HG02870 (cell line): ENCODE data around the gene RIMS4.
"Not testable (repeated sequence)": the region's sequence is repeated elsewhere in the genome, so short reads cannot be mapped to it uniquely, and the experiment has no call there.

Source experiments
- ATAC-seq: cut with Tn5 transposase; IDR thresholded peaks from one replicate; pipeline ENCODE4 v1.9.1; 2021; ENCODE audit warnings: mild to moderate bottlenecking, moderate library complexity; ENCODE audit not compliant: unreplicated experiment

RIMS4 gene

DNA sequence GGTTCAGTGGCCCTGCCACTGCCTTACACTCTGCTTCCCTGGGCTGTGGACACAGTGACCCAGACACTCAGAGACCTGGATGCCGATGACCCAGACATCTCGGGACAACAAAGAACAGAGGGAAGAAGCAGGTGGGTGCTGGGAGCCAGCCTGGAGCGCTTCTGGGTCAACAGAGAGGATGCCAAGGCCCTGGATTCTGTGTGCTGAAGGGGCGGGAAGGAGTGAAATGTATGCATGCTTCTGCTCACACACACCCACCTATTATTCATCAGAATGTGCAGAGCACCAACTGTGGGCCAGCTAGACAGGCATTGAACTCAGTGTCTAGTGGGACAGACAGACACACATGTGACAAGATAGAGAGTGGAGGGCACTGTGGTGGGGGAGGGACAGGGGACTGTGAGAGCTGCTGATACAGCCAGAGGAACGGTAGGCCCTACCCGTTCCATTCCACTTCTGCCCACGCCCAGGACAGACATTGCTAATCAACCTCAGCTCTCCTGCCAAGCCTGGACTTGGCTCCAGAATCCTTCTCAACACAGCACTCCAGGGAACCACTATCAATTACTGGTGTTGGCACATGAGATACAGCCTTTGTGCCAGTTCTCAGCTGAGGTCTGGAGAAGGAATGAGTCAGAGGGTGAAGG is 44.5 kb downstream of the RIMS4 start:
- no peak for ATAC-seq

DNA sequence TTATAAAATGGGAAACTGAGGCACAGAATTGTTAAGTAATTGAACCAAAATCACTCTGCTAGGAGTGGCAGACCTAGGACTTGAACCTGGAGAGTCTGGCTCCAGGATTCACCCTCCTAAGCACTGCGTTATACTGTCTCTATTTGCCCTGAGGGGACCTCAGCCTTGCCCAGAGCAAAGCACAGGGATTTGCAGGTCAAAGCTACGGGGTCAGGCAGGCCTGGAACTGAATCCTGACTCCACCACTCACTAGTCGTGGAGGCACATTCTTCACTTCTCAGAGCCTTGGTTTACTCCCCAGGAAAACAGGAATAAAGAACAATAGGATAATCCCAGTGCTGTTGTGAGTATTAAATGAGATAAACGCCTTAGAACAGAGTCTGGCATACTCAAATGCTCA is 45.3 kb downstream of the RIMS4 start:
- ATAC-seq = no peak

DNA sequence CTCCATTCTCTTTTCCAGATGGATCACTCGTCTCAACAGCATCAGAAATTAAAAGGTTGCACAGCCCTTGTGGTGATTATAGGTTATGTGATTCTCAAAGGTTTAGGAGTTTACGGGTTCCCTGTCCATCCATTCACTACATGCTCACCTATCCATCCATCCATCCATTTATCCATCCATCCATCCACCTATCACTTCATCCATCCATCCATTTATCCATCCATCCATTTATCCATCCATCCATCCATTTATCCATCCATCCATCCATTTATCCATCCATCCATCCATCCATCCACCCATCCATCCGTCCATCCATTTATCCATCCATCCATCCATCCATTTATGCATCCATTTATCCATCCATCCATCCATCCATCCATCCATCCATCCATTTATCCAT is 46.5 kb downstream of the RIMS4 start:
- ATAC-seq = not testable (repeated sequence)

DNA sequence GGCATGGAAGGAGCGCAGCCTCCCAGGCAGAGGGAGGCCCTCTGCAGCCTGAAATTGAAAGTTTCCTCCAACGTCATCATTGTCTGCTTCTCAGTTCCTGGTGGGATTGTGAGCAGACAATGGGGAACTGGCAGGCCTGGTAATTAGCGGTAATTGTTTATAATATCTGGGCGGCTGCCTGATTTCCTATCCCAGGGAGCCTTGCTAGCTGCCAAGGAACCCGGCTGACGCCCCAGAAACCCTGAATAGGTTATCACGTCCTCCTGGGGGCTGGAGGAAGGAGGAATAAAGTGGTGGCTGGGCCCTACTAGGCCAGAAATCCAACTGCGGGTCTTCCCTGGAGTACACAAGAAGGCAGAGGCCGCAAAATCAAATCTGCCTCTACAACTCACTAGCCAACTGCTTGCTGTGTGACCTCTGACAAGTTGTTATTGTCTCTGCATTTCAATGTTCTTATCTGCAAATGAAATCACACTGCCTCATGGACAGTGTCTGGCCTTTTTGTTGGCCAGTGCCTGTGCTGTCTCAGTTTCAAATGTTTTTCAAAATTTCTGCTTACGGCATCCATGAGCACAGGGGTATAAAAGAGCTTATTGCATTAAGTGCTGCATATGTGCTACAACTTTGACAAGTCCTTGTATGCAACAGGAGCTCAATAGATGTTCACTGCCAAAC is 47.7 kb downstream of the RIMS4 start:
- ATAC-seq = no peak

DNA sequence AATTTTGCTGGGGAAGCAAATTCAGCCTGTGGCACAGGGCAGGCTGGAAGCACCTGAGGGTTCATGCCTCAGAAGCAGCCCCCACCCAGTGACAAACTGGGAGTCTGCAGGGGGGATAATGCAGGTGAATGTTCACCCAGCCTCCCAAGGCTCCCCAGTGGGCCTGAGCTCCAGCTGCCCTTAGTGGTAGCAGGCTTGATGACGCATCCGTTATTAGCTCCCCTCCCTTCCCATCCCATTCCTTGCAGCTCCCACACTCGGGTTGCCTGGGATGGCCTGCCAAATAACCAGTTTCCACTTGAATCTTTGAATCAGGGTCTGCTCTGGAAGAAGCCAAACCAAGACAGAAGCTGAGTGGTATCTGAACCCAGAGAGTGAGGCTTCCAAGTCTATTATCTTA is 48.9 kb downstream of the RIMS4 start:
- ATAC-seq = no peak

DNA sequence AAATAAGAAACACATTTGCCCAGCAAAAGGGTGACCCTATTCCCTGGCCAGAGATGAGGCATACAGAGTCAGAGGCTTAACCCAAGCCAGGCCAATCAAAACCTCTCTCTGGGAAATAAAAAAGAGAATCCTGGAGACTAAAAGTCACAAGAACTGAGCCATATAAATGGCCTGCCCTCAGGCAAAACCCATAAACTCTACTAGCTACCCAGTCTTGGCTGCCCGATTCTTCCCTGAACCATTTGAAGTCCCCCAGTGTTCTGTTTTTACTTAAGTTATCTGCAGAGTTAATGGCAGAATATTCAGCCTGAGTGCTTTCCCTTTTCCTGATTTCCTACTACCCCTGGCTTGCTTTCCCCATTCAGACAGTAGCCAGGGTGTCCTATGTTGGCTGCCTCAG is 50.8 kb downstream of the RIMS4 start:
- no peak for ATAC-seq

DNA sequence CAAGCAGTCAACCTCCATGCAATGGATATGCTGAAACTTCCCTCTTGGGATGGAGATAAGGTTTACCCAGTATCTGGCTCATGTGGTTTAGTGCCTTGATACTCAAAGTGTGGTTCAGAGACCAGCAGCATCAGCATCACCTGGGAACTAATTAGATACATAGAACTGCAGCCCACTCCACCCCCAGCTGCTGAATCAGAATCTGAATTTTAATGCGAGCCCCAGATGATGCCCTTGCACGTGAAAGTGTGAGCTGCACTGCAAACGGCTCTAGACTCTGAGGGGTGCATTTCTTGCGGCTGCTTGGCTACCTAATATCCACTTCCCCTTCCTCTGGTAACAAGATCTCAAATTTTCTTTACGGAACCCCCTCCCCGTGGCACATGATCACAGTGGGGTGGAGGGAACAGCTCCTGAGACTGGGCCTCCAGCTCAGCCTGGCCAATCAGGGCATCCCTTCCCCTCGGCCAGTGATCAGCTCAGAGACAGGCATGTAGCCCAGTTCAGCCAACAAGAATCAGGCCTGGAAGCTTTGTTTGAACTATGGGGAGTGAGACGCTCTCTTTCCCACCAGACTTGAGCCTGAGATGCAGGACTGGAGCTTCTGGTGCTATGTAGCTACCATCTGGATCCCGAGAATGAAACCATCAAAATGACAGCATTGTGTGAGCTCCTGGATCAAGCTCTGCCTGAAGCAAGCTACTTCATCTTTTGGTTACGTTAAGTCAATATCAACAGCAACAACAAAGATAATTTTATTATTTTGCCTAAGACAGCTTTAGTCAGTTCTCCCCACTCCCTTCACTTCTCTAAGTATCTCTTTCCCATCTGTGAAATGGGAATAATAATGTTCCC is 51.9 kb downstream of the RIMS4 start:
- ATAC-seq = no peak

DNA sequence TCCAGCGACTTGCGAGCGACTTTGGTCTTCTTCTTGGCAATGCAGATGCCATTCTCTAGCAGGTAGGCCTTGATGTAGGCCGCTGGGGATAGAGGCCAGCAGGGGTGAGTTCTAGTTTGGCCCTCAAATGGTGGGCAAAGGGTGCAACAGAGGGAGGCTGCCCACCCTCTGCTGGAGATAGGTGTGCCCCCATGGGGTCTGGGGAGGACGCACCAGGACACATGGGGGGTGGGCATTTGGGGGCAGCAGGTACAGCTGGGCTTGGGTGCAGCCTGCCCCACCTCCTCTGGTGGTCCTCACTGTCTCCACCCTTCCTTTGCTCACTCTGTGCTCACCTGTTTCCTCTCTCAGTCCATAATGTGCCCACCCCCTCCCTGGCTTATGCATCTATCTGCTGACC is 53.4 kb downstream of the RIMS4 start:
- no peak for ATAC-seq

DNA sequence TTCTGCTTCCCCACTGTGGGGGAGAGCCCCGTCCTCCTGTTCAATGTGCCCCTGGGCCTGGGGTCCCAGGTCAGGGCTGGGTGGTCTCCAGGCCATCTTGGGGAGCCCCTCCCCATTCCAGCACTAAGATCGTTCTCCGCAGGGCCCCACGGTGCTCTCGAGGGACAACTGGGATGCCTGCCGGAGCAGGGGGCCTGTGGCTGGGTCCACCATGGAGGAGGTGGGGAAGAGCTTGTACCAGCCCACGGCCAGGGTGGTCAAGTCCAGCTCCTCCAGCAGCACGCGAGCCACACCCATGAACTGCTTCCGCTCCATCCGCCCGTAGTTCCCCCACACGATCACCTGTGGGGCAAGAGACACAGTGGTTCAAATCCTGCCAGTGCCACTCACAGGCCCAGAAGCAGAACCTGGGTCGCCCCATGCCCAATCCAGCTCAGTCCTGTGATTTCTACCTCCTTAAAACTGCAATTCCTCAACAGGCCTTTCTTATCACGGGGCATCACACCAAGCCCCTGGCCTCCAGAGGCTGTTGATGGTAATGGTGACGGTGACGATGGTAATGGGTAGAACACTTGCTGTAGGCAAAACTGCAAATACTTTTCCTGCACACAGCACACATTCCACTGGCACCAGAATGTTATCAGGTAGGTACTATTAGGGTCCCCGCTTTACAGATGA is 54.2 kb downstream of the RIMS4 start:
- no peak for ATAC-seq

DNA sequence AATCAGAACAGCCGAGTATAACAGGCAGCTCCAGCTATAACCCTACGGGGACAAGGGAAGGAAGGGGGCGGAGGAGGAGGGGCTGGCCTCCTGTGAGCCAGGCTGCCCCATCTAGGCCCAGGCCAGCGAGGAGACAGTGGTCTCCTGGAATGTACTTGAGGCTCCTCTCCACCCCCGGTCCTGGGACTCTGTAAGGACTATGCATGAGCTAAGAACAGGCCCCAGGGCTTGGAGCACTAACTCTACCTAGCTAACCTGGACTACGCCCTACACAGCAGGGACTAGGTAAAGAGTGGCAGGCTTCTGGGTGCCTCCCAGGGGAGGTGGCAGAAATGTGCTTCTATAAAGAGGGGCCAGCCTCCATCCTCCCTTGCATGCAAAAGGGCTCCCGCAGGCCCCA is 55.8 kb downstream of the RIMS4 start:
- no peak for ATAC-seq

DNA sequence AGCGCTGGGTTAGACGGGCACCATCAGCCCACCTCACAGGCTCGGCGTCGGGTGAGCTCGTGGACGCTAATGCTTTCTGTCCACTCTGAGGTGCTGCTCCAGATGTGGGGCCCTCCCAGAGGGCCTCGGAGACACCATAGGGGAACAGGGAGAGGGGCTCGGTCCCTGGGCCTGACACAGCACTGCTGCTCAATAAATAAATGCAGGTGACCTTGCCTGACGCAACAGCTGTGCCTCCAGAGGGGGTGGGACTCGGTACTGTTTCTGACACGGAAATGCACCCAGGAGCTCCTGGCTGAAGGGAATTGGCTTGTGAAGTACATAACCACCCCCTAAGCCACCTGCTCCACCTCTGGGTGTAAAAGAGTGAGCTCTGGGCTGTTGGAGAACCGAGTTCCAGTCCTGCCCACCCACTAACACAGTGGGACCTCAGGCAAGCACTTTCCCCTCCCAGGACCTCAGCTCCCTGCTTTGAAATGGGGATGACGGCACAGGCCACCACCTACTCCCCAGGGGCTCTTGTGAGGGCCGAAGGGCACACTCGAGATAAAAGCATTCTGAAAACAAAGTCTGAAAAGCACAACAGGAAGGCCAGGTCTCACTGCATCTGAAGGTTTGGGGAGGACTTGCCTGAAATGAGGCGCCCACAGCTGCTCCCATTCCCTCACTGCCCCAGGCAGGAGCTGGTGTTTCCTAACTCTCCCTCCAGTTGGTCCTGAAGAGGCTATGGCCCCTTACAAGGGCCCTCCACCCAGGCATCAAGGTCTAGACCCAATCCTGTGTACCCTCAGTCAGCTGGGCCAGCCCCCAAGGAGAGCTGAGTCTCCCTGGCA is 58.0 kb downstream of the RIMS4 start:
- no peak for ATAC-seq

DNA sequence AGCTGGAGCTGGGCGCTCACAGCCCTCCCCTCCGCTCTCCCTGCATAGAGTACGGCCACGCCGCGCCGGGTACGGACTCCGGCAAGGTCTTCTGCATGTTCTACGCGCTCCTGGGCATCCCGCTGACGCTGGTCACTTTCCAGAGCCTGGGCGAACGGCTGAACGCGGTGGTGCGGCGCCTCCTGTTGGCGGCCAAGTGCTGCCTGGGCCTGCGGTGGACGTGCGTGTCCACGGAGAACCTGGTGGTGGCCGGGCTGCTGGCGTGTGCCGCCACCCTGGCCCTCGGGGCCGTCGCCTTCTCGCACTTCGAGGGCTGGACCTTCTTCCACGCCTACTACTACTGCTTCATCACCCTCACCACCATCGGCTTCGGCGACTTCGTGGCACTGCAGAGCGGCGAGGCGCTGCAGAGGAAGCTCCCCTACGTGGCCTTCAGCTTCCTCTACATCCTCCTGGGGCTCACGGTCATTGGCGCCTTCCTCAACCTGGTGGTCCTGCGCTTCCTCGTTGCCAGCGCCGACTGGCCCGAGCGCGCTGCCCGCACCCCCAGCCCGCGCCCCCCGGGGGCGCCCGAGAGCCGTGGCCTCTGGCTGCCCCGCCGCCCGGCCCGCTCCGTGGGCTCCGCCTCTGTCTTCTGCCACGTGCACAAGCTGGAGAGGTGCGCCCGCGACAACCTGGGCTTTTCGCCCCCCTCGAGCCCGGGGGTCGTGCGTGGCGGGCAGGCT is 60.1 kb downstream of the RIMS4 start:
- ATAC-seq = no peak

DNA sequence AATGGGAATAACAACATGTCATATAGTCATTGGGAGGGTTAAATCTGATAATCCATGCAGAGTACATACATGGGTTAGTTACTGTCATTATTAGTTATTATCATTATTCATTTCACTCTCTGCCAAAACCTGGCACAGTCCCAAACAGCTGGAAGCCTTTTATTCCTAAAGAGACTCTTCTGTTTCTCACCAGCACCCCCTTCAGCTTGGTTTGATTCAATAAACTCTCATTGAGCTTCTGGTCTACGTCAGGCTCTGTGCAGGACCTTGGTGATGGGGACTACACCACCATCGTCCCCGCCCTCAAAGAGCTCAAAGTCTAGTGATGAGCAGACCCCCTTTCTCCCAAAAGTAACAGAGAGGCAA is 62.4 kb downstream of the RIMS4 start:
- no peak for ATAC-seq

DNA sequence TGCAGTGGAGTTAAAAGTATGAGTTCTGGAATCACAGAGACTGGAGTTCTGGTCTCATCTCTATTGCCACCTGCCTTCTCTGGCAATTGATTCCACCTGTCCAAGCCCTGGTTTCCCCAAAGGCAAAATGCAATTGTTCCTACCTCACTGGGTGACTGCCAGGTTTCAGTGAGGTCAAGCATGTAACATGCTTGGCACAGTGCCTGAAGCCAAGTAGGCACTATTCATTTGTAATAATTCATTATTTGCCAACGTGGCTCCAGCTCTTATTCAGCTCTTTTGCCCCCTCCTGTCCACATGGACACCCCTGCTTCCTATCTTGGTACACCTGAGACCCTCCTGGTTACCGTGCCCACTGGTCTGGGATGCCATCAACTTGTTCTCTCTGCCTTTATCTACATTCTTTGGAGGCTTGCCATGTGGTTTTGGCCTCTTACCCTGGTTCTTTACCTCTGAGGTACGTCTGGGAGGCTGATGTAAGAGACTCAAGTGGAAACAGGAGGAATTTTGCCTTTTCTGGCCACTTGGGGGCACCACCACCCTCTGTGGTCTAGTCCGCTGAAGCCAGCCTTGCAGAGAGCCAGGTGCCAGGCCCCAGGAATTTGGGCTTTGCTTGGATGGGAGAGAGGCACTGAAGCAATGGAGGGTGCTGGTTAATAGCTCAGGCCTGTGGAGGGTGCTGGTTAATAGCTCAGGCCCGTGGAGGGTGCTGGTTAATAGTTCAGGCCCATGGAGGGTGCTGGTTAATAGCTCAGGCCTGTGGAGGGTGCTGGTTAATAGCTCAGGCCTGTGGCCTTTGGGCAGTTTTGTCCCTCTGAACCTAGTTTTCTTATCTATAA is 63.0 kb downstream of the RIMS4 start:
- ATAC-seq = no peak

DNA sequence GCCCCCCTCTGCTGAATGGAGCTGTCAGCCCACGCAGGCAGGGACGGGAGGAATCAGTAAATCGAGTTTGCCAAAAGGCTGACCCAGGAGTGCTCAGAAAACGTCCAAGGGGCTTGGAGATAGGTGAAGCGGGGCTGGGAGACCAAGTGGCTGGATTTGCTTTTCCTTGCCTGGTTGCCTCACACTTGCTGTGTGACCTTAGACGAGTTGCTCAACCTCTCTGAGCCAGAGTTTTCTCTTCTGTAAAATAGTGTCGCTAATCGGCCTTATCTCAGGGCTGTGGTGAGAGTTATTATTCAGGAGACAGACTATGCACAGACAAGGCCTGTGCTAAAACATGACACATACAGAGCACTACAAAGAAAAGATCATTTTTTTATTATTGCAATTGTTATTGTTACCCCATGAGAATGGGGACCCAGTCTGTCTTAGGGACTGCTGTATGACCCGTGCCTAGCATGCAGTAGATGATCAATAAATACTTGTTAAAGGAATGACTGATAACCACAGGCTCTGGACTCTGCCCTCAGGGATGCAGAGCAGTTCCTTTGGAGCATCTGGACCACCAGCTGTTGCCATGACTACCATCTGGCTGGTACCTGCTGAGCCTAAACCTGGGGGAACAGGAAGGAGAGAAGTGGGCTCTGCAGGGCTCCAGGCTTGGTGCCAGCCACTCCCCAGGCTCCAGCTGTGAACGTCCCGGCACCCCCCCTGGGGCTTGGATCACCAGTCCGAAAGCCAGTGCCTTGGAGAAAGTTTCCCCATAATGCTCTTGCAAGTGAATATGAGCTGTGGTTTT is 63.8 kb downstream of the RIMS4 start:
- ATAC-seq = no peak

DNA sequence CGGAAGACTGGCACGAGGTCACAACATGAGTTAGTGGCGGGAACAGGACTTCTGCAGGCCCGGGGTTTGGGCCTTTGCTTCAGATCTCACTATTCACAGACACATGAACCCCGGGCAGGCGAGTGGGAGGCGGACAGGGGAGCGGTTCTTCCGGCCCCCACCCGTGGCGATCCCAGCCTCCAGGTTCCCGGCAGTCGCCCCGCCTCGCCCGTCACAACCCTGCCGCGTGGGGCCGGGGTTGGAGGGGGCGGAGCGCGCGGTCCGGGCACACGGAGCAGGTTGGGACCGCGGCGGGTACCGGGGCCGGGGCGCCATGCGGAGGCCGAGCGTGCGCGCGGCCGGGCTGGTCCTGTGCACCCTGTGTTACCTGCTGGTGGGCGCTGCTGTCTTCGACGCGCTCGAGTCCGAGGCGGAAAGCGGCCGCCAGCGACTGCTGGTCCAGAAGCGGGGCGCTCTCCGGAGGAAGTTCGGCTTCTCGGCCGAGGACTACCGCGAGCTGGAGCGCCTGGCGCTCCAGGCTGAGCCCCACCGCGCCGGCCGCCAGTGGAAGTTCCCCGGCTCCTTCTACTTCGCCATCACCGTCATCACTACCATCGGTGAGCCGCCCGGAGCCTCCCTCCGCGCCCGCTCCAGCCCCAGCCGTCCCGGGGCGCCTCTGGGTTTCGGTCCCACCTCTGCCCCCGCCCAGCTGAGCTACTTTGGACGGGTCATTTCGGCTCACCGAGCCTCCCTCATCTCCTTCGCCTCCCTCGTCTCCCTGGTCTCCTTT is 64.6 kb downstream of the RIMS4 start, which contains the start of gene KCNK15:
Gene KCNK15, plus strand, starts transcription at position 268 of the 769 bp plus-strand sequence. Its CDS starts 46 bp downstream, at position 314.
- no peak for ATAC-seq

DNA sequence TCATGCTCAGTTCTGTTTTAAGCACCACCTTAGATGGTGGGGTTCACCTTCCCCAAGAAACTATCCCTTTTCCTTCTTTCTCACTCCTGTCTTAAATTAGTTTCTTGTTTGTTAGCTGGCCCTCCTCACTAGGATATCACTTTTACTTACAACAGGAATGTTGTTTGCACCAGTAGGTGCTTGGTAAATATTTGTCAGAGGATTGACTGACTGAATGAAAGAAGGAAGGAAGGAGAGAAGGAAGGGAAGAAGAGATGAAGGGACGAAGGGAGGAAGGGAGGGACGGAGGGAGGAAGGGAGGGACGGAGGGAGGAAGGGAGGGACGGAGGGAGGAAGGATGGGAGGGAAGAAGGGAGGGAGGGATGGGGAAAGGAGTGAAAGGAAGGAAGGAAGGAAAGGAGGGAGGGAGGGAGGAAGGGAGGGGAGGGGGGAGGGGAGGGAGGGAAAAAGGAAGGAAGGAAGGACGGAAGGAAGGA is 65.2 kb downstream of the RIMS4 start:
- ATAC-seq = no peak
